Suppressor macrophage treated with lipopolysaccharide for 1 hour (primary cell): ENCODE data around the gene RSPO1.
"Not testable (repeated sequence)": the region's sequence is repeated elsewhere in the genome, so short reads cannot be mapped to it uniquely, and the experiment has no call there.

Experiments used
- DNase-seq, 3 donors: peaks; one replicate each; pipeline ENCODE4 v3.0.0-alpha.2; 2020 to 2022

Gene RSPO1

GRCh38 chr1:37634244-37634991, at the start of gene RSPO1:
RSPO1 (minus strand) TSS chr1:37634892; CDS start chr1:37629661, 5,231 bp downstream.
- peak; percentile 19 to 49 (median 37) for DNase-seq

- DNase-seq = not testable (repeated sequence)
Measured at GRCh38 chr1:37684182-37684581, 49.5 kb upstream of the RSPO1 start.

- peak; percentile 86 to 89 (median 89) for DNase-seq
Measured at GRCh38 chr1:37682334-37682987, 47.8 kb upstream of the RSPO1 start.

GRCh38 chr1:37680933-37681332, 46.2 kb upstream of the RSPO1 start:
- DNase-seq = no peak

- DNase-seq = no peak
Measured at GRCh38 chr1:37677808-37678207, 43.1 kb upstream of the RSPO1 start.

GRCh38 chr1:37677143-37677439, 42.4 kb upstream of the RSPO1 start:
- DNase-seq = no peak

- DNase-seq = peak in 2 of 3 donors; percentile 12 to 14
Measured at GRCh38 chr1:37676281-37677142, 41.8 kb upstream of the RSPO1 start.

GRCh38 chr1:37673920-37674319, 39.2 kb upstream of the RSPO1 start:
- DNase-seq = no peak

- no peak for DNase-seq
Measured at GRCh38 chr1:37672136-37672870, 37.6 kb upstream of the RSPO1 start.

GRCh38 chr1:37671261-37671660, 36.6 kb upstream of the RSPO1 start:
- DNase-seq = no peak

- peak in 1 of 3 donors; percentile 6 for DNase-seq
Measured at GRCh38 chr1:37670133-37670532, 35.4 kb upstream of the RSPO1 start.

- DNase-seq = no peak
Measured at GRCh38 chr1:37667023-37667671, 32.5 kb upstream of the RSPO1 start.

GRCh38 chr1:37666241-37666867, 31.7 kb upstream of the RSPO1 start:
- no peak for DNase-seq

- DNase-seq = no peak
Measured at GRCh38 chr1:37663426-37664000, 28.8 kb upstream of the RSPO1 start.

GRCh38 chr1:37662031-37662755, 27.5 kb upstream of the RSPO1 start:
- DNase-seq = no peak

- no peak for DNase-seq
Measured at GRCh38 chr1:37661401-37661800, 26.7 kb upstream of the RSPO1 start.

- DNase-seq = no peak
Measured at GRCh38 chr1:37660664-37661063, 26.0 kb upstream of the RSPO1 start.

GRCh38 chr1:37658486-37658885, 23.8 kb upstream of the RSPO1 start:
- DNase-seq = no peak

GRCh38 chr1:37657620-37658412, 23.1 kb upstream of the RSPO1 start:
- DNase-seq = no peak

GRCh38 chr1:37656881-37657280, 22.2 kb upstream of the RSPO1 start:
- no peak for DNase-seq
